BE2C (cell line): Measurements from ENCODE around the gene MOSPD3.

Source experiments
- DNase-seq: peaks from one replicate; pipeline ENCODE4 v3.0.0-alpha.2; 2020
- H3K27me3 ChIP-seq: fragments of 250-450 bp; sonication (Bioruptor Pico); 2 replicates; pipeline ENCODE4 v1.5.1; 2020; ENCODE audit warnings: mild to moderate bottlenecking
- H3K36me3 ChIP-seq: fragments of 250-450 bp; sonication (Bioruptor Pico); 2 replicates; pipeline ENCODE4 v1.5.1; 2020; ENCODE audit warnings: mild to moderate bottlenecking
- H3K4me1 ChIP-seq: fragments of 250-450 bp; sonication (Bioruptor Pico); 2 replicates; pipeline ENCODE4 v1.5.1; 2020
- H3K4me3 ChIP-seq: 2 replicates; pipeline ENCODE4 v1.5.1; 2011; ENCODE audit warnings: low read depth, low read length
- H3K9me3 ChIP-seq: fragments of 250-450 bp; sonication (Bioruptor Pico); 2 replicates; pipeline ENCODE4 v1.5.1; 2020
- CTCF ChIP-seq: IDR thresholded peaks from 2 replicates; pipeline ENCODE4 v1.5.1; 2012; ENCODE audit warnings: mild to moderate bottlenecking, low read depth, low read length

MOSPD3 gene

GRCh38 chr7:100606313-100606712 is 6.0 kb upstream of the MOSPD3 start:
- H3K36me3 ChIP-seq: peaks cover 36% of the 10 kb centered on the region
- no peaks in the 10 kb centered on the region for H3K27me3 ChIP-seq
- no peak overlapping the region for H3K4me3 ChIP-seq
- H3K4me1 ChIP-seq: peaks cover 6% of the 10 kb centered on the region
- no peaks in the 10 kb centered on the region for H3K9me3 ChIP-seq
- no peak for TF ChIP-seq CTCF
- no peak for DNase-seq

GRCh38 chr7:100607111-100607510 is 5.2 kb upstream of the MOSPD3 start:
- no peak for TF ChIP-seq CTCF
- 0 out of 2 replicates have a peak, but pooled peaks cover 3% of the 10 kb centered on the region for H3K4me1 ChIP-seq
- no peaks in the 10 kb centered on the region for H3K9me3 ChIP-seq
- H3K27me3 ChIP-seq: no peaks in the 10 kb centered on the region
- H3K36me3 ChIP-seq: peaks cover 36% of the 10 kb centered on the region
- DNase-seq: no peak
- no peak overlapping the region for H3K4me3 ChIP-seq

GRCh38 chr7:100609958-100610357 is 2.4 kb upstream of the MOSPD3 start:
- no peak overlapping the region for H3K4me3 ChIP-seq
- H3K36me3 ChIP-seq: peaks cover 32% of the 10 kb centered on the region
- no peaks in the 10 kb centered on the region for H3K27me3 ChIP-seq
- DNase-seq: no peak
- H3K4me1 ChIP-seq: no peaks in the 10 kb centered on the region
- no peak for TF ChIP-seq CTCF
- H3K9me3 ChIP-seq: no peaks in the 10 kb centered on the region

- Histone ChIP-seq H3K4me1 (no peaks in the 10 kb centered on the region), H3K27me3 (no peaks in the 10 kb centered on the region), H3K36me3 (peaks cover 5% of the 10 kb centered on the region), H3K9me3 (no peaks in the 10 kb centered on the region), H3K4me3 (peak overlapping the region; percentile 74)
- TF ChIP-seq CTCF: peak; percentile 33
- DNase-seq: no peak
Observed at GRCh38 chr7:100612730-100613390, 520 bp downstream of the MOSPD3 start.

- Histone ChIP-seq H3K4me1 (no peaks in the 10 kb centered on the region), H3K4me3 (no peak overlapping the region; the same call in 1 of the 2 replicates), H3K27me3 (no peaks in the 10 kb centered on the region), H3K36me3 (no peaks in the 10 kb centered on the region), H3K9me3 (no peaks in the 10 kb centered on the region)
- no peak for DNase-seq
- no peak for TF ChIP-seq CTCF
Observed at GRCh38 chr7:100613412-100614175, 1.3 kb downstream of the MOSPD3 start.

GRCh38 chr7:100614308-100614861 is 2.0 kb downstream of the MOSPD3 start:
- no peak for TF ChIP-seq CTCF
- H3K9me3 ChIP-seq: no peaks in the 10 kb centered on the region
- no peaks in the 10 kb centered on the region for H3K27me3 ChIP-seq

More at GRCh38 chr7:100614308-100614861, 2.0 kb downstream of the MOSPD3 start:
- no peak for DNase-seq
- Histone ChIP-seq H3K36me3 (no peaks in the 10 kb centered on the region), H3K4me1 (no peaks in the 10 kb centered on the region), H3K4me3 (no peak overlapping the region)
